Measurements from ENCODE around the gene SETD1B. TPM values are rescaled to one million over a fixed set of nuclear protein-coding genes. Genes with fewer than 3 reads are reported as not detected.
"Not testable (repeated sequence)": the region's sequence is repeated elsewhere in the genome, so short reads cannot be mapped to it uniquely, and the experiment has no call there.

Gene SETD1B
- total RNA-seq, 2 donors from 2014 or later = 9.3 to 11.9 TPM

GRCh38 chr12:121828826-121829225 lies 25.0 kb downstream of the SETD1B start:
- ATAC-seq = no peak
- no peak for DNase-seq
- intact Hi-C loops (cut with DNase I) = loop anchor here in 1 of 2 donors (10.0 kb wide), 1 partner anchor 56 kb away; the partner anchor contains the start of gene PSMD9

- intact Hi-C loops (cut with DNase I) = loop anchor here in 1 of 2 donors (10.0 kb wide), 1 partner anchor 55 kb away; the partner anchor contains the start of gene PSMD9
- no peak for ATAC-seq
- no peak for DNase-seq
Measured at GRCh38 chr12:121829250-121829918, 25.6 kb downstream of the SETD1B start.

- DNase-seq = no peak
Measured at GRCh38 chr12:121830134-121830533, 26.3 kb downstream of the SETD1B start.

GRCh38 chr12:121830588-121831265 lies 26.9 kb downstream of the SETD1B start:
- intact Hi-C loops (cut with DNase I) = no loop called here
- no peak for ATAC-seq

More at GRCh38 chr12:121830134-121830533, 26.3 kb downstream of the SETD1B start:
- intact Hi-C loops (cut with DNase I) = no loop called here
- ATAC-seq = no peak

GRCh38 chr12:121831571-121832245 lies 27.9 kb downstream of the SETD1B start:
- ATAC-seq (no peak), DNase-seq (no peak)
- intact Hi-C loops (cut with DNase I) = no loop called here

More at GRCh38 chr12:121830588-121831265, 26.9 kb downstream of the SETD1B start:
- no peak for DNase-seq

GRCh38 chr12:121837680-121838079 lies 33.9 kb downstream of the SETD1B start:
- intact Hi-C loops (cut with DNase I) = no loop called here
- DNase-seq (no peak), ATAC-seq (no peak)

- intact Hi-C loops (cut with DNase I) = no loop called here
- ATAC-seq (no peak), DNase-seq (no peak)
Measured at GRCh38 chr12:121838126-121838525, 34.3 kb downstream of the SETD1B start.

- DNase-seq (peak; percentile 100), ATAC-seq (peak; percentile 99)
- intact Hi-C loops (cut with DNase I) = no loop called here
Measured at GRCh38 chr12:121839106-121839992, 35.5 kb downstream of the SETD1B start.

- intact Hi-C loops (cut with DNase I) = no loop called here
- DNase-seq (no peak), ATAC-seq (no peak)
Measured at GRCh38 chr12:121839993-121840761, 36.4 kb downstream of the SETD1B start.

GRCh38 chr12:121843236-121843982 lies 39.6 kb downstream of the SETD1B start:
- DNase-seq = no peak
- no peak for ATAC-seq
- intact Hi-C loops (cut with DNase I) = no loop called here

- no peak for ATAC-seq
- DNase-seq = no peak
- intact Hi-C loops (cut with DNase I) = no loop called here
Measured at GRCh38 chr12:121845701-121846100, 41.9 kb downstream of the SETD1B start.

- ATAC-seq (no peak), DNase-seq (no peak)
- intact Hi-C loops (cut with DNase I) = no loop called here
Measured at GRCh38 chr12:121849211-121849610, 45.4 kb downstream of the SETD1B start.

GRCh38 chr12:121849665-121850064 lies 45.9 kb downstream of the SETD1B start:
- DNase-seq = no peak
- intact Hi-C loops (cut with DNase I) = no loop called here
- no peak for ATAC-seq

GRCh38 chr12:121852392-121852791 lies 48.6 kb downstream of the SETD1B start:
- intact Hi-C loops (cut with DNase I); ATAC-seq; DNase-seq: not testable (repeated sequence)

- ATAC-seq (no peak), DNase-seq (no peak)
- intact Hi-C loops (cut with DNase I) = no loop called here
Measured at GRCh38 chr12:121857322-121858246, 53.8 kb downstream of the SETD1B start.

- ATAC-seq (no peak), DNase-seq (no peak)
- intact Hi-C loops (cut with DNase I) = no loop called here
Measured at GRCh38 chr12:121858318-121858661, 54.5 kb downstream of the SETD1B start.
